Transverse colon (tissue), 4 donors: ENCODE data around the gene PIGU. TPM values are rescaled to one million over a fixed set of nuclear protein-coding genes. Genes with fewer than 3 reads are reported as not detected.

ENCODE experiments used
- DNase-seq: peaks from one replicate; pipeline ENCODE4 v3.0.0-alpha.2; 2019
- H3K27ac ChIP-seq, 4 donors: fragments of 200-600 bp; sonication (generic); 2 replicates each; pipeline ENCODE4 v1.5.1; 2016 to 2018; ENCODE audit warnings: inconsistent platforms in 4 of 4
- H3K27me3 ChIP-seq: fragments of 200-600 bp; sonication (generic); 2 replicates; pipeline ENCODE4 v1.5.1; 2017; ENCODE audit warnings: inconsistent platforms
- H3K36me3 ChIP-seq, 4 donors: fragments of 200-600 bp; sonication (generic); 2 replicates each; pipeline ENCODE4 v1.5.1; 2017 to 2019; ENCODE audit warnings: inconsistent platforms in 4 of 4
- H3K4me1 ChIP-seq, 4 donors: fragments of 200-600 bp; sonication (generic); 2 replicates each; pipeline ENCODE4 v1.5.1; 2017 to 2020; ENCODE audit warnings: inconsistent platforms in 4 of 4
- H3K4me3 ChIP-seq, 4 donors: fragments of 200-600 bp; sonication (generic); 1 replicate in 1 of 4; 2 replicates in 3 of 4; pipeline versions ENCODE4 v1.5.1 to v1.6.1; 2017 to 2019; ENCODE audit warnings: inconsistent platforms in 4 of 4
- H3K9me3 ChIP-seq, 2 donors: fragments of 200-600 bp; sonication (generic); 2 replicates each; pipeline ENCODE4 v1.5.1; 2017 to 2019; ENCODE audit warnings: inconsistent platforms in 2 of 2
- CTCF ChIP-seq, 5 experiments: fragments of 200-600 bp in 3 of 5; fragments of 450-650 bp in 2 of 5; sonication (generic) in 3 of 5; IDR thresholded peaks; 1 replicate in 2 of 5; 2 replicates in 3 of 5; pipeline ENCODE4 v1.5.1; 2016 to 2017; ENCODE audit warnings: antibody characterized with exemption in 5 of 5, inconsistent platforms in 3 of 5, mild to moderate bottlenecking in 2 of 5, moderate library complexity in 1 of 5
- EP300 ChIP-seq: sonication (generic); formaldehyde crosslinking; IDR thresholded peaks from one replicate; pipeline ENCODE4 v1.6.1; 2017; ENCODE audit warnings: antibody characterized with exemption, low read depth
- POLR2A ChIP-seq: fragments of 450-650 bp; IDR thresholded peaks from one replicate; pipeline ENCODE4 v1.6.1; 2016; ENCODE audit warnings: antibody characterized with exemption, mild to moderate bottlenecking, moderate library complexity
- POLR2AphosphoS5 ChIP-seq, 3 donors: sonication (generic); formaldehyde crosslinking; IDR thresholded peaks; one replicate each; pipeline ENCODE4 v1.6.1; 2016; ENCODE audit warnings: antibody characterized with exemption in 3 of 3
- WGBS, 2 donors: methylation state at CpG; one replicate each; pipeline ENCODE4 v1.1.5; 2018; ENCODE audit warnings: low coverage in 1 of 2; 5-methylcytosine and 5-hydroxymethylcytosine counted together
- in situ Hi-C, 4 donors: fragments of 200-750 bp; cut with MboI; loops; one replicate each; pipeline versions ENCODE4 v1.15.0 to v1.15.1; 2017; ENCODE audit warnings: low sequenced_read_pairs in 3 of 4, low pct_ligation_motif_present in 1 of 4, low pct_unique_long_range_greater_than_20kb in 1 of 4
- intact Hi-C: fragments of 100-400 bp; cut with DNase I; formaldehyde crosslinking; loops from one replicate; pipeline ENCODE4 v1.15.1; 2023; ENCODE audit warnings: low total_unique reads
- total RNA-seq, 4 donors: library from RNA; depleted of rRNA; stranded (reverse); fragments of >200 nt; gene quantifications; one replicate each; pipeline ENCODE4 v1.1.0, GENCODE V29; 2016

Gene PIGU
- total RNA-seq, 4 donors from 2014 or later = 4.1 to 28.7 (median 16.8) TPM

GRCh38 chr20:34553366-34553867 is 123.5 kb downstream of the PIGU start:
- intact Hi-C loops (no loop called here), in situ Hi-C loops (loop anchor here in 2 of 4 donors (25.0 kb wide), 1 partner anchor 159 kb away; the partner anchor contains the start of gene TP53INP2 (in 2 of the 2))
- Histone ChIP-seq H3K4me3 (no peak overlapping the region), H3K4me1 (peaks cover 4 to 20% (median 13%) of the 10 kb centered on the region in 4 donors), H3K27me3 (no peaks in the 10 kb centered on the region), H3K27ac (peak overlapping the region; percentile 2 to 32 (median 18)), H3K36me3 (no peaks in the 10 kb centered on the region), H3K9me3 (no peaks in the 10 kb centered on the region)
- no peak for DNase-seq
- TF ChIP-seq POLR2A = no peak
- TF ChIP-seq CTCF (IDR thresholded peaks at IDR 0.05) = no peak
- no peak for TF ChIP-seq EP300
- WGBS, 2 donors = 0 to 27% methylated on average over 1 to 4 of the region's 4 CpGs

GRCh38 chr20:34552569-34552968 is 124.3 kb downstream of the PIGU start:
- no peak for DNase-seq
- H3K4me1 ChIP-seq = peaks cover 2 to 17% (median 7%) of the 10 kb centered on the region in 4 donors
- H3K36me3 ChIP-seq = no peaks in the 10 kb centered on the region
- intact Hi-C loops (no loop called here), in situ Hi-C loops (loop anchor here in 2 of 4 donors (25.0 kb wide), 1 partner anchor 160 kb away; the partner anchor contains the start of gene TP53INP2 (in 2 of the 2))
- H3K9me3 ChIP-seq = no peaks in the 10 kb centered on the region
- TF ChIP-seq CTCF (IDR thresholded peaks at IDR 0.05) (no peak), POLR2A (no peak), POLR2AphosphoS5 (IDR thresholded peaks at IDR 0.05) (no peak)
- 92 to 96% methylated on average over 4 to 6 of the region's 6 CpGs for WGBS, 2 donors
- H3K27ac ChIP-seq = no peak overlapping the region
- H3K4me3 ChIP-seq = no peak overlapping the region
- H3K27me3 ChIP-seq = no peaks in the 10 kb centered on the region

GRCh38 chr20:34549929-34550305 is 127.0 kb downstream of the PIGU start:
- DNase-seq = no peak
- H3K27ac ChIP-seq = no peak overlapping the region
- intact Hi-C loops = no loop called here
- no peaks in the 10 kb centered on the region for H3K27me3 ChIP-seq
- H3K4me3 ChIP-seq = no peak overlapping the region
- H3K9me3 ChIP-seq = no peaks in the 10 kb centered on the region
- H3K36me3 ChIP-seq = no peaks in the 10 kb centered on the region
- H3K4me1 ChIP-seq = peaks cover 0 to 14% (median 6%) of the 10 kb centered on the region in 4 donors
- in situ Hi-C loops = loop anchor here in 2 of 4 donors (25.0 kb wide), 1 partner anchor 162 kb away; the partner anchor contains the start of gene TP53INP2 (in 2 of the 2)
- 90% methylated on average over 13 of the region's 13 CpGs; no CpG with 5 or more reads in 1 of the 2 donors for WGBS, 2 donors
- TF ChIP-seq CTCF (IDR thresholded peaks at IDR 0.05) = no peak
- no peak for TF ChIP-seq POLR2A
- no peak for TF ChIP-seq EP300
- no peak for TF ChIP-seq POLR2AphosphoS5 (IDR thresholded peaks at IDR 0.05)

- DNase-seq = peak; percentile 38
- Histone ChIP-seq H3K27ac (no peak overlapping the region), H3K27me3 (no peaks in the 10 kb centered on the region), H3K9me3 (no peaks in the 10 kb centered on the region), H3K36me3 (no peaks in the 10 kb centered on the region), H3K4me1 (peaks cover under 1 to 17% (median 7%) of the 10 kb centered on the region in 4 donors), H3K4me3 (no peak overlapping the region)
- intact Hi-C loops (no loop called here), in situ Hi-C loops (no loop called here)
- WGBS, 2 donors = 74 to 78% methylated on average over 6 to 20 of the region's 20 CpGs
- no peak for TF ChIP-seq POLR2A
- no peak for TF ChIP-seq POLR2AphosphoS5 (IDR thresholded peaks at IDR 0.05)
- no peak for TF ChIP-seq CTCF (IDR thresholded peaks at IDR 0.05)
- no peak for TF ChIP-seq EP300
Observed at GRCh38 chr20:34549291-34549928, 127.5 kb downstream of the PIGU start.
